Measurements from ENCODE around the gene OCSTAMP. TPM values are rescaled to one million over a fixed set of nuclear protein-coding genes. Genes with fewer than 3 reads are reported as not detected.

OCSTAMP gene
- total and polyA plus RNA-seq, 2 donors from 2014 or later: not detected

GRCh38 chr20:46573788-46574584 lies 23.5 kb upstream of the OCSTAMP start:
- DNase-seq: no peak
- intact Hi-C loops (cut with DNase I): no loop called here
- Histone ChIP-seq H3K27ac (ENCODE audit: low read depth in 2 of 2, low read length in 2 of 2) (no peak overlapping the region), H3K9me3 (ENCODE audit: control insufficient read depth in 2 of 3, insufficient read depth in 1 of 3, low read length in 3 of 3) (no peaks in the 10 kb centered on the region), H3K4me1 (ENCODE audit: control insufficient read depth in 2 of 3, insufficient read depth in 2 of 3, low read depth in 1 of 3, low read length in 3 of 3) (no peaks in the 10 kb centered on the region), H3K4me3 (ENCODE audit: low read length in 3 of 3) (no peak overlapping the region), H3K36me3 (ENCODE audit: control insufficient read depth in 2 of 3, insufficient read depth in 3 of 3, low read length in 3 of 3) (peaks cover 0 to 11% (median 5%) of the 10 kb centered on the region in 3 donors), H3K9ac (ENCODE audit: low read length in 3 of 3) (no peak overlapping the region), H3K27me3 (ENCODE audit: control insufficient read depth, insufficient read depth, low read length) (no peaks in the 10 kb centered on the region)
- TF ChIP-seq CTCF (IDR thresholded peaks at IDR 0.05; ENCODE audit: borderline replicate concordance, extremely low read depth, insufficient read depth): no peak
- no peak for FAIRE-seq

- no peak for FAIRE-seq
- no peaks in the 10 kb centered on the region for H3K9me3 ChIP-seq (ENCODE audit: control insufficient read depth in 2 of 3, insufficient read depth in 1 of 3, low read length in 3 of 3)
- DNase-seq: peak in 3 of 5 donors; percentile 24 to 73 (median 43)
- no peak overlapping the region for H3K9ac ChIP-seq (ENCODE audit: low read length in 3 of 3)
- H3K4me1 ChIP-seq (ENCODE audit: control insufficient read depth in 2 of 3, insufficient read depth in 2 of 3, low read depth in 1 of 3, low read length in 3 of 3): peaks cover 0 to 2% (median 0%) of the 10 kb centered on the region in 3 donors
- H3K4me3 ChIP-seq (ENCODE audit: low read length in 3 of 3): no peak overlapping the region
- intact Hi-C loops (cut with DNase I): no loop called here
- H3K27me3 ChIP-seq (ENCODE audit: control insufficient read depth, insufficient read depth, low read length): no peaks in the 10 kb centered on the region
- TF ChIP-seq CTCF (IDR thresholded peaks at IDR 0.05; ENCODE audit: borderline replicate concordance, extremely low read depth, insufficient read depth): no peak
- H3K36me3 ChIP-seq (ENCODE audit: control insufficient read depth in 2 of 3, insufficient read depth in 3 of 3, low read length in 3 of 3): peaks cover 0 to 11% (median 5%) of the 10 kb centered on the region in 3 donors
- no peak overlapping the region for H3K27ac ChIP-seq (ENCODE audit: low read depth in 2 of 2, low read length in 2 of 2)
Measured at GRCh38 chr20:46573234-46573633, 22.8 kb upstream of the OCSTAMP start.

- no peak overlapping the region for H3K27ac ChIP-seq (ENCODE audit: low read depth in 2 of 2, low read length in 2 of 2)
- no peaks in the 10 kb centered on the region for H3K27me3 ChIP-seq (ENCODE audit: control insufficient read depth, insufficient read depth, low read length)
- intact Hi-C loops (cut with DNase I): no loop called here
- H3K9me3 ChIP-seq (ENCODE audit: control insufficient read depth in 2 of 3, insufficient read depth in 1 of 3, low read length in 3 of 3): no peaks in the 10 kb centered on the region
- peaks cover 0 to 2% (median 0%) of the 10 kb centered on the region in 3 donors for H3K4me1 ChIP-seq (ENCODE audit: control insufficient read depth in 2 of 3, insufficient read depth in 2 of 3, low read depth in 1 of 3, low read length in 3 of 3)
- H3K36me3 ChIP-seq (ENCODE audit: control insufficient read depth in 2 of 3, insufficient read depth in 3 of 3, low read length in 3 of 3): peaks cover 0 to 11% (median 5%) of the 10 kb centered on the region in 3 donors
- FAIRE-seq (no peak), DNase-seq (no peak)
- H3K4me3 ChIP-seq (ENCODE audit: low read length in 3 of 3): no peak overlapping the region
- no peak for TF ChIP-seq CTCF (IDR thresholded peaks at IDR 0.05; ENCODE audit: borderline replicate concordance, extremely low read depth, insufficient read depth)
- H3K9ac ChIP-seq (ENCODE audit: low read length in 3 of 3): no peak overlapping the region
Measured at GRCh38 chr20:46572790-46573189, 22.3 kb upstream of the OCSTAMP start.

Measured in kidney (tissue), 14 donors.